PC-9 (cell line): ENCODE data around the gene ARHGAP26. TPM values are rescaled to one million over a fixed set of nuclear protein-coding genes. Genes with fewer than 3 reads are reported as not detected.

Experiments
- BruUV-seq: library from RNA; stranded (reverse); fragments of 400-500 nt; replicated peaks from 2 replicates; lab custom pipeline; 2021; lab: Mats Ljungman, UMichigan
- CTCF ChIA-PET: fragments of 300-600 bp; sonication (Branson Sonifier 250); formaldehyde crosslinking; loops from one replicate; lab custom pipeline; 2022; ENCODE audit warnings: antibody characterized with exemption; lab: Charles Lee
- POLR2A ChIA-PET: fragments of 300-600 bp; sonication (Branson Sonifier 250); formaldehyde crosslinking; loops from one replicate; lab custom pipeline; 2022; ENCODE audit warnings: antibody characterized with exemption; ENCODE audit not compliant: unreplicated experiment; lab: Charles Lee
- DNase-seq, 2 experiments: peaks; one replicate each; pipeline versions ENCODE4 v3.0.0 to v3.0.0-alpha.2; 2015 to 2022; ENCODE audit warnings: mixed read lengths in 1 of 2
- H2AFZ ChIP-seq: fragments of 200-600 bp; sonication (generic); 2 replicates; pipeline ENCODE4 v1.8.1; 2017; ENCODE audit warnings: antibody characterized with exemption
- H3F3A ChIP-seq: fragments of 200-600 bp; sonication (generic); 2 replicates; pipeline ENCODE4 v1.8.1; 2017; ENCODE audit warnings: antibody characterized with exemption, mild to moderate bottlenecking, low read depth; ENCODE audit not compliant: insufficient read depth
- H3K27ac ChIP-seq: fragments of 200-600 bp; sonication (generic); 2 replicates; pipeline ENCODE4 v1.6.1; 2016; ENCODE audit warnings: mixed run types
- H3K27me3 ChIP-seq: fragments of 200-600 bp; sonication (generic); 2 replicates; pipeline ENCODE4 v1.6.1; 2016; ENCODE audit warnings: low read depth, mixed run types; ENCODE audit not compliant: insufficient read depth
- H3K36me3 ChIP-seq: fragments of 200-600 bp; sonication (generic); 2 replicates; pipeline ENCODE4 v1.6.1; 2016; ENCODE audit warnings: low read depth, mixed run types
- H3K4me1 ChIP-seq: fragments of 200-600 bp; sonication (generic); replicated peaks from 2 replicates; pipeline ENCODE4 v1.6.1; 2016; ENCODE audit warnings: mixed run types; ENCODE audit not compliant: insufficient read depth
- H3K4me2 ChIP-seq: fragments of 200-600 bp; sonication (generic); 2 replicates; pipeline ENCODE4 v1.6.1; 2017; ENCODE audit warnings: mixed run types
- H3K4me3 ChIP-seq: fragments of 200-600 bp; sonication (generic); 2 replicates; pipeline ENCODE4 v1.6.1; 2016; ENCODE audit warnings: mixed run types
- H3K79me2 ChIP-seq: fragments of 200-600 bp; sonication (generic); 2 replicates; pipeline ENCODE4 v1.6.1; 2017; ENCODE audit warnings: low read depth, mixed run types
- H3K9me2 ChIP-seq: fragments of 200-600 bp; sonication (generic); 2 replicates; pipeline ENCODE4 v1.8.1; 2017; ENCODE audit warnings: mild to moderate bottlenecking; ENCODE audit not compliant: insufficient read depth
- H3K9me3 ChIP-seq: fragments of 200-600 bp; sonication (generic); 2 replicates; pipeline ENCODE4 v1.8.1; 2016; ENCODE audit warnings: low read depth; ENCODE audit not compliant: insufficient read depth
- H4K20me1 ChIP-seq: fragments of 200-600 bp; sonication (generic); 2 replicates; pipeline ENCODE4 v1.8.1; 2017; ENCODE audit not compliant: insufficient read depth
- EZH2 ChIP-seq: fragments of 200-600 bp; sonication (generic); IDR thresholded peaks from 2 replicates; pipeline ENCODE4 v1.8.0; 2017; ENCODE audit warnings: antibody characterized with exemption, low read depth
- intact Hi-C: fragments of 100-400 bp; cut with micrococcal nuclease; formaldehyde crosslinking; loops from one replicate; pipeline ENCODE4 v1.10.0; 2022; ENCODE audit not compliant: unreplicated experiment
- total RNA-seq: library from RNA; stranded (reverse); gene quantifications from 2 replicates; pipeline ENCODE4 v1.2.3, GENCODE V29; 2021
- TF ChIP-seq, protein P1 (sequence below): fragments of 200-600 bp; sonication (generic); conservative IDR thresholded peaks from 2 replicates; pipeline ENCODE4 v1.6.1; 2017; ENCODE audit warnings: mixed run types, antibody characterized with exemption, mild to moderate bottlenecking, moderate library complexity

Gene ARHGAP26
- total RNA-seq, 1 experiment from 2014 or later: 29.7 TPM

GRCh38 chr5:143071927-143072326, 301.8 kb downstream of the ARHGAP26 start:
- no peaks in the 10 kb centered on the region for H3K79me2 ChIP-seq
- no peaks in the 10 kb centered on the region for H3K4me1 ChIP-seq
- CTCF ChIA-PET: no interaction called here
- no peaks in the 10 kb centered on the region for H3K9me2 ChIP-seq
- DNase-seq: no peak
- POLR2A ChIA-PET: no interaction called here
- no peaks in the 10 kb centered on the region for H3K36me3 ChIP-seq
- H3K4me2 ChIP-seq: no peak overlapping the region
- BruUV-seq: no TSS peak
- TF ChIP-seq, protein P1, sequence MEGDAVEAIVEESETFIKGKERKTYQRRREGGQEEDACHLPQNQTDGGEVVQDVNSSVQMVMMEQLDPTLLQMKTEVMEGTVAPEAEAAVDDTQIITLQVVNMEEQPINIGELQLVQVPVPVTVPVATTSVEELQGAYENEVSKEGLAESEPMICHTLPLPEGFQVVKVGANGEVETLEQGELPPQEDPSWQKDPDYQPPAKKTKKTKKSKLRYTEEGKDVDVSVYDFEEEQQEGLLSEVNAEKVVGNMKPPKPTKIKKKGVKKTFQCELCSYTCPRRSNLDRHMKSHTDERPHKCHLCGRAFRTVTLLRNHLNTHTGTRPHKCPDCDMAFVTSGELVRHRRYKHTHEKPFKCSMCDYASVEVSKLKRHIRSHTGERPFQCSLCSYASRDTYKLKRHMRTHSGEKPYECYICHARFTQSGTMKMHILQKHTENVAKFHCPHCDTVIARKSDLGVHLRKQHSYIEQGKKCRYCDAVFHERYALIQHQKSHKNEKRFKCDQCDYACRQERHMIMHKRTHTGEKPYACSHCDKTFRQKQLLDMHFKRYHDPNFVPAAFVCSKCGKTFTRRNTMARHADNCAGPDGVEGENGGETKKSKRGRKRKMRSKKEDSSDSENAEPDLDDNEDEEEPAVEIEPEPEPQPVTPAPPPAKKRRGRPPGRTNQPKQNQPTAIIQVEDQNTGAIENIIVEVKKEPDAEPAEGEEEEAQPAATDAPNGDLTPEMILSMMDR: no peak
- no peak for TF ChIP-seq EZH2
- no peaks in the 10 kb centered on the region for H3K27me3 ChIP-seq
- H3K9me3 ChIP-seq: no peaks in the 10 kb centered on the region
- intact Hi-C loops: no loop called here
- no peak overlapping the region for H3K4me3 ChIP-seq
- H3F3A ChIP-seq: no peaks in the 10 kb centered on the region
- no peaks in the 10 kb centered on the region for H4K20me1 ChIP-seq
- H3K27ac ChIP-seq: no peak overlapping the region
- no peak overlapping the region for H2AFZ ChIP-seq

DNA sequence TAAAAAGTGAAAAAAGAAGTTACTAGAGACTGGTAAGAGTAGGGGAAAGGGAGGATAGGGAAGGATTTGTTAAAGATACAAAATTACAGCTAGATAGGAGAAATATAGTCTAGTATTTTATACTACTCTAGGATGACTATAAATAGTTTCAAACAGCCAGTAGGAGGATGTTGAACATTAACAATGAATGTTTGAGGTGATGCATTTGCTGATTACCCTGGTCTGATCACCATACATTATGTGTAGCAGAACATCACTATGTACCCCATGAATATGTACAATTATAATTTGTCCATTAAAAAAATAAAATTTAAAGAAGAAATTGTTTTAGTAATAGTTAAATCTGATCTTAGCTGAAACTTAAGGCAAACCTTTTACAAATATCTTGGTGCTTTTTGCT, 302.6 kb downstream of the ARHGAP26 start:
- Histone ChIP-seq H3K27me3 (no peaks in the 10 kb centered on the region), H3K4me1 (no peaks in the 10 kb centered on the region), H2AFZ (no peak overlapping the region), H3K4me2 (no peak overlapping the region), H3K9me3 (no peaks in the 10 kb centered on the region), H3K4me3 (no peak overlapping the region), H4K20me1 (no peaks in the 10 kb centered on the region), H3K27ac (no peak overlapping the region), H3K79me2 (no peaks in the 10 kb centered on the region), H3F3A (no peaks in the 10 kb centered on the region), H3K36me3 (no peaks in the 10 kb centered on the region), H3K9me2 (no peaks in the 10 kb centered on the region)
- no peak for TF ChIP-seq EZH2
- TF ChIP-seq, protein P1: no peak
- POLR2A ChIA-PET: no interaction called here
- DNase-seq: no peak
- no TSS peak for BruUV-seq
- intact Hi-C loops: no loop called here
- CTCF ChIA-PET: no interaction called here

- Histone ChIP-seq H3K4me1 (no peaks in the 10 kb centered on the region), H3K79me2 (no peaks in the 10 kb centered on the region), H3F3A (no peaks in the 10 kb centered on the region), H3K9me2 (no peaks in the 10 kb centered on the region), H3K36me3 (no peaks in the 10 kb centered on the region), H4K20me1 (no peaks in the 10 kb centered on the region), H3K4me2 (no peak overlapping the region), H3K27ac (no peak overlapping the region), H3K27me3 (no peaks in the 10 kb centered on the region), H3K4me3 (no peak overlapping the region), H2AFZ (no peak overlapping the region), H3K9me3 (no peaks in the 10 kb centered on the region)
- TF ChIP-seq, protein P1: no peak
- no peak for TF ChIP-seq EZH2
- ChIA-PET CTCF (no interaction called here), POLR2A (no interaction called here)
- BruUV-seq: no TSS peak
- intact Hi-C loops: no loop called here
- DNase-seq: no peak
Measured at GRCh38 chr5:143073766-143074165, 303.6 kb downstream of the ARHGAP26 start.
